ENCODE data around the gene PLCL2.

PLCL2 gene

GRCh38 chr3:17065315-17065714 is 180.6 kb downstream of the PLCL2 start:
- Histone ChIP-seq H3K27ac (ENCODE audit: low read length) (no peak overlapping the region), H3K9me3 (replicated peaks; ENCODE audit: insufficient read depth, low read length) (no peaks in the 10 kb centered on the region), H3F3A (ENCODE audit: insufficient read depth, low read length) (no peaks in the 10 kb centered on the region), H3K36me3 (replicated peaks; ENCODE audit: insufficient read depth, low read length) (no peaks in the 10 kb centered on the region), H3K9me2 (replicated peaks; ENCODE audit: insufficient read depth, low read length) (no peaks in the 10 kb centered on the region), H3K27me3 (replicated peaks; ENCODE audit: insufficient read depth, low read length) (no peaks in the 10 kb centered on the region), H3K4me3 (ENCODE audit: low read length) (no peak overlapping the region), H3K4me2 (ENCODE audit: low read depth, low read length) (no peak overlapping the region), H4K20me1 (ENCODE audit: insufficient read depth, low read length) (no peaks in the 10 kb centered on the region), H3K9ac (ENCODE audit: low read length) (no peak overlapping the region), H2AFZ (ENCODE audit: low read length) (no peak overlapping the region), H3K79me2 (ENCODE audit: low read length) (no peaks in the 10 kb centered on the region), H3K4me1 (ENCODE audit: low read length) (no peaks in the 10 kb centered on the region)
- TF ChIP-seq CTCF (IDR thresholded peaks at IDR 0.05; ENCODE audit: low read length), result no peak
- TF ChIP-seq EZH2phosphoT487 (IDR thresholded peaks at IDR 0.05; ENCODE audit: low read length), result no peak
- no peak for TF ChIP-seq EZH2 (optimal IDR thresholded peaks at IDR 0.05; ENCODE audit: low read depth, low read length)
- DNase-seq, result no peak

- TF ChIP-seq EZH2 (optimal IDR thresholded peaks at IDR 0.05; ENCODE audit: low read depth, low read length) (no peak), CTCF (IDR thresholded peaks at IDR 0.05; ENCODE audit: low read length) (no peak), EZH2phosphoT487 (IDR thresholded peaks at IDR 0.05; ENCODE audit: low read length) (no peak)
- Histone ChIP-seq H3K4me2 (ENCODE audit: low read depth, low read length) (no peak overlapping the region), H3K9me3 (replicated peaks; ENCODE audit: insufficient read depth, low read length) (no peaks in the 10 kb centered on the region), H4K20me1 (ENCODE audit: insufficient read depth, low read length) (no peaks in the 10 kb centered on the region), H3K79me2 (ENCODE audit: low read length) (no peaks in the 10 kb centered on the region), H3K27ac (ENCODE audit: low read length) (no peak overlapping the region), H3K36me3 (replicated peaks; ENCODE audit: insufficient read depth, low read length) (no peaks in the 10 kb centered on the region), H3F3A (ENCODE audit: insufficient read depth, low read length) (no peaks in the 10 kb centered on the region), H3K27me3 (replicated peaks; ENCODE audit: insufficient read depth, low read length) (no peaks in the 10 kb centered on the region), H2AFZ (ENCODE audit: low read length) (no peak overlapping the region), H3K4me3 (ENCODE audit: low read length) (no peak overlapping the region), H3K9me2 (replicated peaks; ENCODE audit: insufficient read depth, low read length) (no peaks in the 10 kb centered on the region), H3K9ac (ENCODE audit: low read length) (no peak overlapping the region), H3K4me1 (ENCODE audit: low read length) (no peaks in the 10 kb centered on the region)
- DNase-seq, result no peak
Observed at GRCh38 chr3:17065881-17066280, 181.1 kb downstream of the PLCL2 start.

GRCh38 chr3:17069754-17070153 is 185.0 kb downstream of the PLCL2 start:
- Histone ChIP-seq H3K9me2 (replicated peaks; ENCODE audit: insufficient read depth, low read length) (no peaks in the 10 kb centered on the region), H3K79me2 (ENCODE audit: low read length) (no peaks in the 10 kb centered on the region)

More at GRCh38 chr3:17069754-17070153, 185.0 kb downstream of the PLCL2 start:
- Histone ChIP-seq H4K20me1 (ENCODE audit: insufficient read depth, low read length) (no peaks in the 10 kb centered on the region; the same call in 1 of the 2 replicates), H3K27ac (ENCODE audit: low read length) (no peak overlapping the region), H3K27me3 (replicated peaks; ENCODE audit: insufficient read depth, low read length) (no peaks in the 10 kb centered on the region), H3K9ac (ENCODE audit: low read length) (no peak overlapping the region), H3K4me3 (ENCODE audit: low read length) (no peak overlapping the region), H3K36me3 (replicated peaks; ENCODE audit: insufficient read depth, low read length) (no peaks in the 10 kb centered on the region), H2AFZ (ENCODE audit: low read length) (no peak overlapping the region), H3F3A (ENCODE audit: insufficient read depth, low read length) (no peaks in the 10 kb centered on the region), H3K4me2 (ENCODE audit: low read depth, low read length) (no peak overlapping the region), H3K4me1 (ENCODE audit: low read length) (no peaks in the 10 kb centered on the region), H3K9me3 (replicated peaks; ENCODE audit: insufficient read depth, low read length) (no peaks in the 10 kb centered on the region)
- DNase-seq, result no peak
- TF ChIP-seq CTCF (IDR thresholded peaks at IDR 0.05; ENCODE audit: low read length), result no peak
